Rectal smooth muscle tissue (tissue), 1 donor: ENCODE measurements around the gene DKK3.

Source experiments
- H3K27ac ChIP-seq: one replicate; pipeline ENCODE4 v1.7.0; 2013; ENCODE audit warnings: low read depth, low read length, inconsistent platforms
- H3K27me3 ChIP-seq: one replicate; pipeline ENCODE4 v1.7.0; 2013; ENCODE audit warnings: low read length; ENCODE audit not compliant: control insufficient read depth, insufficient read depth
- H3K36me3 ChIP-seq: one replicate; pipeline ENCODE4 v1.7.0; 2013; ENCODE audit warnings: low read length; ENCODE audit not compliant: control insufficient read depth, insufficient read depth
- H3K4me1 ChIP-seq: one replicate; pipeline ENCODE4 v1.7.0; 2013; ENCODE audit warnings: low read length; ENCODE audit not compliant: control insufficient read depth, insufficient read depth
- H3K4me3 ChIP-seq: one replicate; pipeline ENCODE4 v1.7.0; 2013; ENCODE audit warnings: low read length
- H3K9ac ChIP-seq: one replicate; pipeline ENCODE4 v1.7.0; 2013; ENCODE audit warnings: low read length

DKK3 gene

GRCh38 chr11:12007769-12008737 lies at the start of gene DKK3:
TSS of gene DKK3 (minus strand) at chr11:12008626. CDS start at chr11:12008582, 44 bp downstream.
- H3K36me3 ChIP-seq: no peaks in the 10 kb centered on the region
- H3K9ac ChIP-seq: peak within 1 kb of the TSS; percentile 19
- H3K4me1 ChIP-seq: no peaks in the 10 kb centered on the region
- no peak within 1 kb of the TSS for H3K27ac ChIP-seq
- peaks cover 4% of the 10 kb centered on the region for H3K27me3 ChIP-seq
- peak within 1 kb of the TSS; percentile 57 for H3K4me3 ChIP-seq

GRCh38 chr11:12057299-12057980 lies 49.0 kb upstream of the DKK3 start:
- H3K36me3 ChIP-seq: no peaks in the 10 kb centered on the region
- H3K4me3 ChIP-seq: no peak overlapping the region
- H3K27me3 ChIP-seq: no peaks in the 10 kb centered on the region
- no peak overlapping the region for H3K27ac ChIP-seq
- H3K4me1 ChIP-seq: no peaks in the 10 kb centered on the region
- H3K9ac ChIP-seq: no peak overlapping the region

- no peak overlapping the region for H3K9ac ChIP-seq
- H3K4me3 ChIP-seq: no peak overlapping the region
- no peaks in the 10 kb centered on the region for H3K36me3 ChIP-seq
- H3K4me1 ChIP-seq: no peaks in the 10 kb centered on the region
- H3K27ac ChIP-seq: no peak overlapping the region
- no peaks in the 10 kb centered on the region for H3K27me3 ChIP-seq
Observed at GRCh38 chr11:12056119-12056518, 47.7 kb upstream of the DKK3 start.

- Histone ChIP-seq H3K27me3 (no peaks in the 10 kb centered on the region), H3K9ac (no peak overlapping the region), H3K4me3 (no peak overlapping the region), H3K4me1 (no peaks in the 10 kb centered on the region), H3K36me3 (no peaks in the 10 kb centered on the region), H3K27ac (peak overlapping the region; percentile 21)
Observed at GRCh38 chr11:12053606-12054361, 45.4 kb upstream of the DKK3 start.

- Histone ChIP-seq H3K4me3 (no peak overlapping the region), H3K36me3 (no peaks in the 10 kb centered on the region), H3K9ac (no peak overlapping the region), H3K27me3 (no peaks in the 10 kb centered on the region), H3K4me1 (no peaks in the 10 kb centered on the region), H3K27ac (no peak overlapping the region)
Observed at GRCh38 chr11:12052676-12053605, 44.5 kb upstream of the DKK3 start.

GRCh38 chr11:12051287-12051662 lies 42.8 kb upstream of the DKK3 start:
- Histone ChIP-seq H3K36me3 (no peaks in the 10 kb centered on the region), H3K4me1 (peaks cover 9% of the 10 kb centered on the region), H3K27me3 (no peaks in the 10 kb centered on the region), H3K4me3 (no peak overlapping the region), H3K9ac (no peak overlapping the region), H3K27ac (no peak overlapping the region)

- Histone ChIP-seq H3K27me3 (no peaks in the 10 kb centered on the region), H3K9ac (no peak overlapping the region), H3K36me3 (no peaks in the 10 kb centered on the region), H3K4me1 (peaks cover 9% of the 10 kb centered on the region), H3K4me3 (no peak overlapping the region), H3K27ac (no peak overlapping the region)
Observed at GRCh38 chr11:12050470-12051286, 42.3 kb upstream of the DKK3 start.

GRCh38 chr11:12048936-12049790 lies 40.7 kb upstream of the DKK3 start:
- Histone ChIP-seq H3K27ac (no peak overlapping the region), H3K27me3 (no peaks in the 10 kb centered on the region), H3K36me3 (no peaks in the 10 kb centered on the region), H3K4me1 (peaks cover 13% of the 10 kb centered on the region), H3K4me3 (no peak overlapping the region), H3K9ac (no peak overlapping the region)

GRCh38 chr11:12046636-12047236 lies 38.3 kb upstream of the DKK3 start:
- Histone ChIP-seq H3K27me3 (no peaks in the 10 kb centered on the region), H3K4me3 (no peak overlapping the region), H3K4me1 (peaks cover 13% of the 10 kb centered on the region), H3K36me3 (no peaks in the 10 kb centered on the region), H3K27ac (no peak overlapping the region), H3K9ac (no peak overlapping the region)

- Histone ChIP-seq H3K36me3 (no peaks in the 10 kb centered on the region), H3K4me1 (peaks cover 13% of the 10 kb centered on the region), H3K4me3 (no peak overlapping the region), H3K9ac (no peak overlapping the region), H3K27me3 (no peaks in the 10 kb centered on the region), H3K27ac (no peak overlapping the region)
Observed at GRCh38 chr11:12045914-12046635, 37.6 kb upstream of the DKK3 start.
